A549 (cell line): Measurements from ENCODE around the gene TCERG1. TPM values are rescaled to one million over a fixed set of nuclear protein-coding genes. Genes with fewer than 3 reads are reported as not detected.

ENCODE experiments used
- ATAC-seq, 2 experiments: fragments of 200-7000 bp in 1 of 2; fragments of >200 bp in 1 of 2; cut with Nextera tagmentation in 1 of 2; cut with Tn5 transposase in 1 of 2; 3 replicates each; pipeline versions ENCODE4 v1.8.0 to v1.9.1; 2018 to 2020; ENCODE audit warnings: mild to moderate bottlenecking in 1 of 2, moderate library complexity in 1 of 2
- CTCF ChIA-PET: fragments of 300-600 bp; sonication (Branson Sonifier 250); formaldehyde crosslinking; extraction: SDS; loops from one replicate; lab custom pipeline; 2021; ENCODE audit warnings: antibody characterized with exemption, inconsistent platforms; lab: Yijun Ruan, JAX
- POLR2A ChIA-PET: fragments of 350-600 bp; formaldehyde crosslinking; extraction: SDS; loops from one replicate; lab custom pipeline; 2021; ENCODE audit warnings: antibody characterized with exemption, inconsistent platforms; lab: Yijun Ruan, JAX
- DNase-seq, 2 experiments: peaks; one replicate each; pipeline versions ENCODE4 v3.0.0 to v3.0.0-alpha.2; 2011 to 2016; ENCODE audit warnings: low read depth in 1 of 2, low spot score in 1 of 2
- FAIRE-seq: peaks from 2 replicates; lab custom pipeline; 2011; peaks lifted over from hg19 to GRCh38; lab: Jason Lieb, UNC
- H3K27ac ChIP-seq, 2 experiments: fragments of >200 bp; sonication (Bioruptor Twin); formaldehyde crosslinking; 3 replicates each; pipeline ENCODE4 v1.5.1; 2016 to 2017
- H3K4me1 ChIP-seq: fragments of >200 bp; sonication (Bioruptor Twin); formaldehyde crosslinking; 3 replicates; pipeline ENCODE4 v1.6.1; 2016
- H3K4me2 ChIP-seq: fragments of >200 bp; sonication (Bioruptor Twin); formaldehyde crosslinking; 3 replicates; pipeline ENCODE4 v1.6.1; 2016
- H3K4me3 ChIP-seq: fragments of >200 bp; sonication (Bioruptor Twin); formaldehyde crosslinking; 3 replicates; pipeline ENCODE4 v1.5.1; 2016
- H3K9me3 ChIP-seq: fragments of >200 bp; sonication (Bioruptor Twin); formaldehyde crosslinking; 3 replicates; pipeline ENCODE4 v1.6.1; 2016
- ATOH8 ChIP-seq: fragments of 250-450 bp; sonication (Bioruptor Pico); IDR thresholded peaks from 2 replicates; pipeline ENCODE4 v1.5.0; 2020; ENCODE audit warnings: low read depth, mild to moderate bottlenecking, moderate library complexity
- CBX8 ChIP-seq: fragments of 200-600 bp; sonication (generic); IDR thresholded peaks from 2 replicates; pipeline ENCODE4 v1.6.1; 2016
- CEBPB ChIP-seq, 2 experiments: fragments of >200 bp in 1 of 2; sonication (Bioruptor Twin) in 1 of 2; formaldehyde crosslinking in 1 of 2; IDR thresholded peaks; 2 replicates each; pipeline ENCODE4 v1.6.1; 2012 to 2016
- CHD4 ChIP-seq: fragments of 200-600 bp; sonication (generic); IDR thresholded peaks from 2 replicates; pipeline ENCODE4 v1.6.1; 2016; ENCODE audit warnings: antibody characterized with exemption, mild to moderate bottlenecking, borderline replicate concordance
- EHF ChIP-seq: fragments of 250-450 bp; sonication (Bioruptor Pico); IDR thresholded peaks from 2 replicates; pipeline ENCODE4 v1.5.0; 2020; ENCODE audit warnings: mild to moderate bottlenecking
- EHMT2 ChIP-seq: fragments of 200-600 bp; sonication (generic); IDR thresholded peaks from 2 replicates; pipeline ENCODE4 v1.6.1; 2016; ENCODE audit warnings: antibody characterized with exemption, low read depth, mild to moderate bottlenecking, moderate library complexity
- EP300 ChIP-seq, 2 experiments: fragments of >200 bp; sonication (Bioruptor Twin); formaldehyde crosslinking; IDR thresholded peaks; 2 replicates in 1 of 2; 3 replicates in 1 of 2; pipeline ENCODE4 v1.6.1; 2016 to 2017
- FOSL2 ChIP-seq, 2 experiments: fragments of 450-650 bp in 1 of 2; fragments of >200 bp in 1 of 2; sonication (Bioruptor Twin) in 1 of 2; formaldehyde crosslinking; IDR thresholded peaks; 2 replicates each; pipeline versions ENCODE4 v1.5.0 to v1.6.1; 2016 to 2020; ENCODE audit warnings: mild to moderate bottlenecking in 1 of 2, moderate library complexity in 1 of 2
- FOXS1 ChIP-seq: fragments of 250-450 bp; sonication (Bioruptor Pico); IDR thresholded peaks from 2 replicates; pipeline ENCODE4 v1.5.0; 2020; ENCODE audit warnings: mild to moderate bottlenecking, moderate library complexity
- GATA3 ChIP-seq: IDR thresholded peaks from 2 replicates; pipeline ENCODE4 v1.6.1; 2012; ENCODE audit warnings: borderline replicate concordance
- HDAC2 ChIP-seq: fragments of 200-600 bp; sonication (generic); IDR thresholded peaks from 2 replicates; pipeline ENCODE4 v1.6.1; 2016
- HEYL ChIP-seq: fragments of 250-450 bp; sonication (Bioruptor Pico); IDR thresholded peaks from 2 replicates; pipeline ENCODE4 v1.8.0; 2021; ENCODE audit warnings: mild to moderate bottlenecking, moderate library complexity
- HOXA7 ChIP-seq: fragments of 250-450 bp; sonication (Bioruptor Pico); IDR thresholded peaks from 2 replicates; pipeline ENCODE4 v1.5.0; 2020; ENCODE audit warnings: mild to moderate bottlenecking, moderate library complexity
- HOXB13 ChIP-seq: fragments of 250-450 bp; sonication (Bioruptor Pico); IDR thresholded peaks from 2 replicates; pipeline ENCODE4 v1.5.0; 2020; ENCODE audit warnings: low read depth, mild to moderate bottlenecking, moderate library complexity
- MAFK ChIP-seq: fragments of 450-650 bp; IDR thresholded peaks from 2 replicates; pipeline ENCODE4 v1.6.1; 2014; ENCODE audit not compliant: partially characterized antibody
- NPAS2 ChIP-seq: fragments of 250-450 bp; sonication (Bioruptor Pico); IDR thresholded peaks from 2 replicates; pipeline ENCODE4 v1.8.0; 2022; ENCODE audit warnings: mild to moderate bottlenecking, moderate library complexity, borderline replicate concordance
- PBX3 ChIP-seq: IDR thresholded peaks from 2 replicates; pipeline ENCODE4 v1.6.1; 2012
- POLR2A ChIP-seq: IDR thresholded peaks from 2 replicates; pipeline ENCODE4 v1.6.1; 2012; ENCODE audit warnings: mild to moderate bottlenecking, low read length
- RCOR1 ChIP-seq: fragments of 150-350 bp; IDR thresholded peaks from 2 replicates; pipeline ENCODE4 v1.6.1; 2014; ENCODE audit warnings: antibody characterized with exemption, low read length, low read depth
- REST ChIP-seq: fragments of 200-600 bp; sonication (generic); IDR thresholded peaks from 2 replicates; pipeline ENCODE4 v1.6.1; 2016; ENCODE audit warnings: antibody characterized with exemption, mild to moderate bottlenecking, moderate library complexity
- RFX5 ChIP-seq: fragments of 450-650 bp; IDR thresholded peaks from 2 replicates; pipeline ENCODE4 v1.7.1; 2014; ENCODE audit warnings: antibody characterized with exemption, mild to moderate bottlenecking, moderate library complexity
- SREBF2 ChIP-seq: fragments of 450-650 bp; IDR thresholded peaks from 2 replicates; pipeline ENCODE4 v1.6.1; 2014; ENCODE audit warnings: mild to moderate bottlenecking, moderate library complexity
- TFCP2L1 ChIP-seq: fragments of 250-450 bp; sonication (Bioruptor Pico); IDR thresholded peaks from 2 replicates; pipeline ENCODE4 v1.5.0; 2021; ENCODE audit warnings: mild to moderate bottlenecking
- TP53 ChIP-seq: fragments of 250-450 bp; sonication (Bioruptor Pico); IDR thresholded peaks from 2 replicates; pipeline ENCODE4 v1.5.0; 2021; ENCODE audit warnings: mild to moderate bottlenecking, moderate library complexity
- USF2 ChIP-seq: fragments of 450-650 bp; IDR thresholded peaks from 2 replicates; pipeline ENCODE4 v1.6.1; 2014; ENCODE audit warnings: antibody characterized with exemption
- ZFP36 ChIP-seq: fragments of 450-650 bp; IDR thresholded peaks from 2 replicates; pipeline ENCODE4 v1.6.1; 2014; ENCODE audit warnings: borderline replicate concordance; ENCODE audit not compliant: partially characterized antibody
- WGBS: methylation state at CpG from one replicate; pipeline ENCODE4 v1.1.6; 2017; ENCODE audit errors: missing lambda C conversion rate; 5-methylcytosine and 5-hydroxymethylcytosine counted together
- polyA plus RNA-seq, 4 experiments: library from polyadenylated mRNA; depleted of rRNA in 3 of 4; stranded (reverse); fragments of >200 nt; fragmentation: RNase III in 1 of 4; extraction: RNeasy Plus Mini Kit Qiagen cat#74134 plus additional on column Dnase treatment in 1 of 4; gene quantifications; 2 replicates in 3 of 4; 3 replicates in 1 of 4; pipeline ENCODE4 v1.2.3, GENCODE V29; 2011 to 2017

Gene TCERG1
- polyA plus RNA-seq, 2 of the 4 experiments (the other 2 are of a cell fraction), result 49.1 to 73.8 TPM

- TF ChIP-seq USF2, result peak; percentile 86
- TF ChIP-seq, all 56 proteins: peak for 16
These were observed at the start of gene TCERG1 (continued) for GRCh38 chr5:146446861-146447733.

- WGBS, result 67% methylated on average over 4 of the region's 4 CpGs
- CTCF ChIA-PET, result interaction anchor here (0.6 to 1.9 kb wide), 2 partner anchors 28 to 214 kb away, joined by 3 to 4 read pairs; no protein-coding TSS in a partner anchor
- Histone ChIP-seq H3K4me2 (no peak overlapping the region), H3K27ac (no peak overlapping the region), H3K4me1 (no peaks in the 10 kb centered on the region), H3K4me3 (no peak overlapping the region), H3K9me3 (no peaks in the 10 kb centered on the region)
- DNase-seq (no peak), ATAC-seq (no peak), FAIRE-seq (no peak)
- POLR2A ChIA-PET, result no interaction called here
- TF ChIP-seq HOXB13 (CRISPR knock-in tag), result no peak
- no peak for TF ChIP-seq MAFK
- TF ChIP-seq RFX5, result no peak
These were observed 48.3 kb upstream of the TCERG1 start for GRCh38 chr5:146398826-146399225.

- ATAC-seq, result no peak
- POLR2A ChIA-PET, result no interaction called here
These were observed 47.7 kb upstream of the TCERG1 start for GRCh38 chr5:146399481-146399880.

GRCh38 chr5:146400201-146400600 lies 46.9 kb upstream of the TCERG1 start:
- no peak for FAIRE-seq
- no peak for DNase-seq
- Histone ChIP-seq H3K4me3 (no peak overlapping the region), H3K4me1 (no peaks in the 10 kb centered on the region), H3K27ac (no peak overlapping the region), H3K4me2 (no peak overlapping the region), H3K9me3 (no peaks in the 10 kb centered on the region)
- no peak for ATAC-seq
- WGBS, result 16% methylated on average over 2 of the region's 2 CpGs
- no peak for TF ChIP-seq NPAS2 (CRISPR knock-in tag)
- no peak for TF ChIP-seq EP300 (IDR thresholded peaks at IDR 0.05)
- no peak for TF ChIP-seq HOXB13 (CRISPR knock-in tag)
- TF ChIP-seq POLR2A, result no peak
- TF ChIP-seq CBX8, result no peak
- no peak for TF ChIP-seq MAFK
- no peak for TF ChIP-seq REST
- TF ChIP-seq FOXS1 (CRISPR knock-in tag), result no peak
- no peak for TF ChIP-seq HDAC2
- TF ChIP-seq RCOR1, result no peak
- no peak for TF ChIP-seq USF2
- no peak for TF ChIP-seq EHF (CRISPR knock-in tag)
- ChIA-PET POLR2A (no interaction called here), CTCF (interaction anchor here (1.4 to 1.9 kb wide), 2 partner anchors 27 to 28 kb away, joined by 4 read pairs; no protein-coding TSS in a partner anchor)

More at GRCh38 chr5:146399481-146399880, 47.7 kb upstream of the TCERG1 start:
- CTCF ChIA-PET, result interaction anchor here (1.9 kb wide), 1 partner anchor 28 kb away, joined by 4 read pairs; no protein-coding TSS in a partner anchor
- H3K4me2 ChIP-seq, result no peak overlapping the region
- H3K4me1 ChIP-seq, result no peaks in the 10 kb centered on the region
- no peak overlapping the region for H3K4me3 ChIP-seq
- no peak for FAIRE-seq
- DNase-seq, result no peak
- no peaks in the 10 kb centered on the region for H3K9me3 ChIP-seq
- TF ChIP-seq HOXA7 (CRISPR knock-in tag) (no peak), GATA3 (no peak), FOSL2 (IDR thresholded peaks at IDR 0.05) (no peak), FOSL2 (CRISPR knock-in tag; IDR thresholded peaks at IDR 0.05) (no peak), ATOH8 (CRISPR knock-in tag) (no peak), SREBF2 (no peak), RCOR1 (no peak), CEBPB (IDR thresholded peaks at IDR 0.05) (no peak), EHMT2 (no peak), HEYL (CRISPR knock-in tag) (no peak), TFCP2L1 (CRISPR knock-in tag) (no peak), EHF (CRISPR knock-in tag) (no peak), CHD4 (no peak), PBX3 (no peak), TP53 (no peak), ZFP36 (no peak)
- no peak overlapping the region for H3K27ac ChIP-seq
- 53% methylated on average over 1 of the region's 1 CpG for WGBS
